WERI-Rb-1 (cell line): ENCODE data around the gene THAP2.

ENCODE experiments used
- DNase-seq: peaks from one replicate; pipeline ENCODE4 v3.0.0-alpha.2; 2020
- H3K27ac ChIP-seq: fragments of 250-450 bp; sonication (Bioruptor Pico); 2 replicates; pipeline ENCODE4 v1.5.1; 2020; ENCODE audit warnings: mild to moderate bottlenecking, moderate library complexity
- H3K27me3 ChIP-seq: fragments of 250-450 bp; sonication (Bioruptor Pico); 2 replicates; pipeline ENCODE4 v1.5.1; 2021; ENCODE audit warnings: mild to moderate bottlenecking, low read depth, moderate library complexity; ENCODE audit not compliant: insufficient read depth, severe bottlenecking
- H3K36me3 ChIP-seq: fragments of 250-450 bp; sonication (Bioruptor Pico); 2 replicates; pipeline ENCODE4 v1.5.1; 2020; ENCODE audit warnings: mild to moderate bottlenecking, moderate library complexity
- H3K4me3 ChIP-seq: 2 replicates; pipeline ENCODE4 v1.5.1; 2011; ENCODE audit warnings: low read depth, mild to moderate bottlenecking, control low read depth, low read length
- H3K9me3 ChIP-seq: fragments of 250-450 bp; sonication (Bioruptor Pico); 2 replicates; pipeline ENCODE4 v1.5.1; 2021; ENCODE audit warnings: mild to moderate bottlenecking, moderate library complexity; ENCODE audit not compliant: severe bottlenecking
- TF ChIP-seq, protein P1 (sequence below): IDR thresholded peaks from 2 replicates; pipeline ENCODE4 v1.5.1; 2011; ENCODE audit warnings: low read depth, mild to moderate bottlenecking, control low read depth, inconsistent platforms, low read length

Gene THAP2

DNA sequence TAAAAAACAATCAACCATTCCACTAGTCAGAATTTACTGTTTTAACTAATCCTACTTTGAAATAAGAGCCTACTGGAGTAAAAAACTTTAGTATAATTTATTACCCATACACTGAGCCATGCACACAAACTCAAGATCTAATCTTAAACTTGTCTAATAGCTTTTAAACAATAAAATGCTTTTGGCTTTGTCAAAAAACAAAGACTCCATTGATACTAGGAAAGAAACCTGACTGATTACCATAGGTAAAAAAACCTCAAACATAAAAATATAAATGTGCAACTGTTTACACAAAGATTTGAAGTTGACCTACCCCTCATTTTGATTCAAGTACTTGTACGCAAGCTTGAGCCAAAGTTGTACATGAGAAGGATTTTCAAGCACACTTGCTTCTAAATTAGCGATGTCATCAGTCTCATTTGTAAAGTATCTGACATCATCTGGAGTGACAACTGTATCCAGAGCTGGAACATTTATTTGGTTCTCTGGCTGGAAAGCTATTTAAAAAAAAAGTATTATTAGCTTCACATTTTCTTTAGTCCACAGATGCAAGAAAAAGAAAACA lies 36.6 kb upstream of the THAP2 start:
- H3K4me3 ChIP-seq = no peak overlapping the region
- no peaks in the 10 kb centered on the region for H3K27me3 ChIP-seq
- TF ChIP-seq, protein P1, sequence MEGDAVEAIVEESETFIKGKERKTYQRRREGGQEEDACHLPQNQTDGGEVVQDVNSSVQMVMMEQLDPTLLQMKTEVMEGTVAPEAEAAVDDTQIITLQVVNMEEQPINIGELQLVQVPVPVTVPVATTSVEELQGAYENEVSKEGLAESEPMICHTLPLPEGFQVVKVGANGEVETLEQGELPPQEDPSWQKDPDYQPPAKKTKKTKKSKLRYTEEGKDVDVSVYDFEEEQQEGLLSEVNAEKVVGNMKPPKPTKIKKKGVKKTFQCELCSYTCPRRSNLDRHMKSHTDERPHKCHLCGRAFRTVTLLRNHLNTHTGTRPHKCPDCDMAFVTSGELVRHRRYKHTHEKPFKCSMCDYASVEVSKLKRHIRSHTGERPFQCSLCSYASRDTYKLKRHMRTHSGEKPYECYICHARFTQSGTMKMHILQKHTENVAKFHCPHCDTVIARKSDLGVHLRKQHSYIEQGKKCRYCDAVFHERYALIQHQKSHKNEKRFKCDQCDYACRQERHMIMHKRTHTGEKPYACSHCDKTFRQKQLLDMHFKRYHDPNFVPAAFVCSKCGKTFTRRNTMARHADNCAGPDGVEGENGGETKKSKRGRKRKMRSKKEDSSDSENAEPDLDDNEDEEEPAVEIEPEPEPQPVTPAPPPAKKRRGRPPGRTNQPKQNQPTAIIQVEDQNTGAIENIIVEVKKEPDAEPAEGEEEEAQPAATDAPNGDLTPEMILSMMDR = no peak
- no peak overlapping the region for H3K27ac ChIP-seq
- DNase-seq = no peak
- H3K9me3 ChIP-seq = no peaks in the 10 kb centered on the region
- H3K36me3 ChIP-seq = peaks cover 89% of the 10 kb centered on the region

DNA sequence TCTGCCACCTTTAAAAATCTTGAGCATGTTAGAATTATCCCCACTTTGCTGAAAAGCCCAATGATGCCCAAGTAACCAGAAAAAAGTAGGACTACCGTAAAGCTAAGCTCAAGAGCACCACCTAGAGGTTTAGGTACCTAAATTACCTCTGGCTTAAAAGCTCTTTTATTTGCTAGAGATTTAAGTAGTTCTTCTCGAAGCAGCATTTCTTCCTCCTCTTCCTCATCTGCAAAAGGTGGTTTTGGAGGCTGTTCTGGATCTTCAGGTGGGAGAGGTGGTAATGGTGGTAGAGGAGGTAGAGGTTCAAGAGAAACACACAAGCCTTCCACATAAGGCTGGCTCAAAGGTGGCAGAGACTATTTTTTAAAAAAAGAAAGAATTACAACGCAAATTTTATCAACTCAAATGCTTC lies 27.4 kb upstream of the THAP2 start:
- no peak for DNase-seq
- peaks cover 72% of the 10 kb centered on the region for H3K36me3 ChIP-seq
- H3K27ac ChIP-seq = peak overlapping the region; percentile 20; the same call in 1 of the 2 replicates
- TF ChIP-seq, protein P1 = peak; percentile 60
- H3K9me3 ChIP-seq = no peaks in the 10 kb centered on the region
- no peaks in the 10 kb centered on the region for H3K27me3 ChIP-seq
- no peak overlapping the region for H3K4me3 ChIP-seq

DNA sequence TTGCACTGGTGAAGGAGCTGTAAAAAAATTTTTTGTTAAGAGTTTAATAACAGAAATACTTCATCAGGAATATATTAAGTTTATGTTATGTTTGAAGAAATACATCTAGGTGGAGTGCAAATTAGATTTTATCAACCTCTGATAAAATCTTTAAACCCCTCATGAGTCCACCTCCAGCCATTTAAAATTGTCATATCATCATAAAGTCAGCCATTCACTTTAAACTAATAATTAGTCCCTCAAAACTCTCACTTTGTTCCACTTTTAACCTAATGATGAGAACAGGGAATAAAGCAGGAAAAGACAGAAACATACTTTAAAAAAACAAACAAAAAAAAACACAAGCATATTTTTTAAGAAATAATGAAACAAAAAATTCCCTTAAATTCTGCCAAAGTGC lies 25.6 kb upstream of the THAP2 start:
- H3K36me3 ChIP-seq = peaks cover 64% of the 10 kb centered on the region
- H3K27ac ChIP-seq = no peak overlapping the region

DNA sequence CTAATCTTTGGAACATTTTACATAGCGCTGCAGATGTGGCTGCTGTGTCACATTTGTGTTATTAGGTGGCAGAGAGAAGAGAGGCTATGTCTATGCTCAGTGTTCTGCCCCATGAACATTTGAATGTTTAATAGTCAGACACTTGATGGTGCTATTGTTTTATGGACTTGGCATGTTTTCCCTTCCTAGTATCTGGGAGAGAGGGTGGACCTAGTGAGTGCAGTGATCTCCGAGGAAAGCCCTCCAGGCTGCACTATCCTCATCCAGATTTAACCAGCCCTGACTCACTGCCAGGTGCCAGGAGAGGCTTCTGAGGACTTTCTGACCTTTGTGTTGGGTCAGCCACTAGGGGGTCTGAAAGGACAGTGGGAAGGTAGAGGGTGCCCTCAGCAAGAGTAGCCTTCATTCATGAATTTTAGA lies 24.8 kb upstream of the THAP2 start:
- peaks cover 64% of the 10 kb centered on the region for H3K36me3 ChIP-seq
- no peak overlapping the region for H3K27ac ChIP-seq
- no peak overlapping the region for H3K4me3 ChIP-seq
- no peaks in the 10 kb centered on the region for H3K9me3 ChIP-seq
- peak; percentile 40 for DNase-seq
- TF ChIP-seq, protein P1 = peak; percentile 51
- H3K27me3 ChIP-seq = no peaks in the 10 kb centered on the region

More for the DNA sequence above, 25.6 kb upstream of the THAP2 start:
- TF ChIP-seq, protein P1 = no peak
- no peaks in the 10 kb centered on the region for H3K9me3 ChIP-seq
- no peak for DNase-seq
- no peak overlapping the region for H3K4me3 ChIP-seq
- no peaks in the 10 kb centered on the region for H3K27me3 ChIP-seq

DNA sequence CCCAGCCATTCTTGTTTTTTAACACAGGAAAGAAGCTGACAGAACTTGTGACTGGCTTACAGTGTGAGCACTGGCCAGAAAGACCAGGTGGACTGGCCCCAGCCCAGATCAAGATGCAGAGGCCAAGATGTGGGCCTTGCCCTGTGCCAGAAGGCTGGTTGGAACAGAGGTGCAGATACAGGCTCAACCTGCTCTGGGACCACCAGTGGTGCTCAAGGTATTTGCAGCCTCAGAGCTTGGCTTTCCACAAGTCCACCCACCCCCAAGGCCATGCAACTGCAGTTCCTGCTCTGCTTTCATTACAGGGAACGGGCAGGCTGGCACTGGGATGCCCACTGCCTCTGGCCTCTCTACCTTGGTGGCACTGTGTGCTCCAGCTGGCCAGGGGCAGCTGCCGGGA lies 23.8 kb upstream of the THAP2 start:
- Histone ChIP-seq H3K4me3 (no peak overlapping the region), H3K9me3 (no peaks in the 10 kb centered on the region), H3K36me3 (peaks cover 68% of the 10 kb centered on the region), H3K27me3 (no peaks in the 10 kb centered on the region), H3K27ac (no peak overlapping the region)
- no peak for DNase-seq
- TF ChIP-seq, protein P1 = no peak

DNA sequence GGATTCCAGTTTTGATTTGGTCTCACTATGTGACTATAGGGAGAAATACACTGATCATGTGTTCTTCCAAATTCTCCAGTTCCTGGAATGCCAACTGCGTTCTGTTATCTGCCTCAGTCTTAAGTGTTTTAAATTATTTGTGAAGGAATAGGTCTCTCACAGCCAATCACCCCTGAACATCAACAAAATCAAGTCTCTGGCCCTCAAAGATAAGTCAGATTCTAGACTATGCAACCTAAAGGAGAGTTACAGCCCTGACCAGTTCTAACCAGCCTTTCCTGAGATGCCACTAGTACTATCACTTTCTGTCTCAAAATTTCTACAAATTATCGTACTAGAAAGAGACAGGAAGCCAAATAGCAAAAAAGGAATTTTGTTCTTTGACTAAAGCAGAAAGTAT lies 22.7 kb upstream of the THAP2 start:
- TF ChIP-seq, protein P1 = no peak
- no peak for DNase-seq
- Histone ChIP-seq H3K36me3 (peaks cover 61% of the 10 kb centered on the region), H3K9me3 (no peaks in the 10 kb centered on the region), H3K27ac (no peak overlapping the region), H3K4me3 (no peak overlapping the region), H3K27me3 (no peaks in the 10 kb centered on the region)
